H54 (cell line): Measurements from ENCODE around the gene ASIC4.

Experiments used
- DNase-seq: peaks from one replicate; pipeline ENCODE4 v3.0.0; 2011; ENCODE audit warnings: low spot score, mixed read lengths; ENCODE audit not compliant: insufficient read length
- FAIRE-seq: peaks from 3 replicates; lab custom pipeline; 2011; peaks lifted over from hg19 to GRCh38; lab: Jason Lieb, UNC
- POLR2A ChIP-seq: IDR thresholded peaks from 2 replicates; pipeline ENCODE4 v1.6.1; 2011; ENCODE audit warnings: low read depth, mild to moderate bottlenecking, low read length

ASIC4 gene, protein sequence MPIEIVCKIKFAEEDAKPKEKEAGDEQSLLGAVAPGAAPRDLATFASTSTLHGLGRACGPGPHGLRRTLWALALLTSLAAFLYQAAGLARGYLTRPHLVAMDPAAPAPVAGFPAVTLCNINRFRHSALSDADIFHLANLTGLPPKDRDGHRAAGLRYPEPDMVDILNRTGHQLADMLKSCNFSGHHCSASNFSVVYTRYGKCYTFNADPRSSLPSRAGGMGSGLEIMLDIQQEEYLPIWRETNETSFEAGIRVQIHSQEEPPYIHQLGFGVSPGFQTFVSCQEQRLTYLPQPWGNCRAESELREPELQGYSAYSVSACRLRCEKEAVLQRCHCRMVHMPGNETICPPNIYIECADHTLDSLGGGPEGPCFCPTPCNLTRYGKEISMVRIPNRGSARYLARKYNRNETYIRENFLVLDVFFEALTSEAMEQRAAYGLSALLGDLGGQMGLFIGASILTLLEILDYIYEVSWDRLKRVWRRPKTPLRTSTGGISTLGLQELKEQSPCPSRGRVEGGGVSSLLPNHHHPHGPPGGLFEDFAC

GRCh38 chr2:219514196-219514761, at the start of gene ASIC4:
Gene ASIC4 (plus strand): TSS chr2:219514482. CDS start chr2:219514725, 243 bp downstream.
- DNase-seq (no peak), FAIRE-seq (no peak)
- no peak for TF ChIP-seq POLR2A

DNA sequence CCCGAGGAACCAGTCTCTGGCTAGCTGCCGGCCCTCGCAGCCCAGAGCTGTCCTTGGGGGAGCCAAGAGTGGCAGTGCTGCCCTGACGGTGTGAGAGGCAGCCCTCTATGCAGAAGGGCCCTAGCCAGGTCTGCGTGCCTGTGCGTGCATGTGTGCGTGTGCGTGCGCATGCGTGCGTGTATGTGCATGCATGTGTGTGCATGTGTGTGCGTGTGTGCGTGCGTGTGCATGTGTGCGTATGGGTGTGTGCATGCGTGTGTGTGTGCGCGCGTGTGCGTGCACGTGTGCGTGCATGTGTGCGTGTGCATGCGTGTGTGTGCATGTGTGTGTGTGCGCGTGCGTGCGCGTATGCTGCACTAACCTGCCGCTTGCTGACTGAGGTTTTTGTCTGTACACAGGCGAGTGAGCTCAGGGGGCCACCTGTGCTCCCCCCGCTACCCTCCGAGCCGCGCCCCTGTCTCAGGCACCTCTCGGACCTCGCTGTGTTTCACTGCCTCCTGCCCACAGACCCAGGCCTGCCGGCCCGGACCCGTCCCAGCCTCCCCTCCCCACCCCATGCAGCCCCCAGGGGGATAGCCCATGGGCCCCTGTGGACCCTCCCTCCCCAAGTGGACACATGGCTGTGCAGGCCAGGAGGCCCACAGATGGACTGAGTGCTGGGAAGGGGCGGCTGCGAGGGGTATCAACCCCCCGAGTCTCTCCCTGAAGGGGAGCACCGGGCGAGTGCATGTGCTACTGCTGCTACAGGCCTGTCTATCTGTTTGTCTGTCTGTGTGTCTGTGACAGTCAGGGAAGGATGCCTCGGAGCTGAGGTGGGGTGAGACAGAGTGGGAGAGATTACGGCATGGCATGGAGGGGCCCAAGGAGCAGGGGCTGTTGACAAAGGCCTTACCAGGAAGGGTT, 48.4 kb upstream of the ASIC4 start:
- no peak for TF ChIP-seq POLR2A
- DNase-seq (no peak), FAIRE-seq (no peak)

GRCh38 chr2:219466816-219467735, 47.2 kb upstream of the ASIC4 start:
- no peak for TF ChIP-seq POLR2A
- no peak for FAIRE-seq
- no peak for DNase-seq

GRCh38 chr2:219467736-219468075, 46.6 kb upstream of the ASIC4 start:
- no peak for TF ChIP-seq POLR2A
- FAIRE-seq (no peak), DNase-seq (no peak)

GRCh38 chr2:219468410-219469185, 45.7 kb upstream of the ASIC4 start:
- TF ChIP-seq POLR2A: no peak
- no peak for FAIRE-seq
- DNase-seq: no peak

DNA sequence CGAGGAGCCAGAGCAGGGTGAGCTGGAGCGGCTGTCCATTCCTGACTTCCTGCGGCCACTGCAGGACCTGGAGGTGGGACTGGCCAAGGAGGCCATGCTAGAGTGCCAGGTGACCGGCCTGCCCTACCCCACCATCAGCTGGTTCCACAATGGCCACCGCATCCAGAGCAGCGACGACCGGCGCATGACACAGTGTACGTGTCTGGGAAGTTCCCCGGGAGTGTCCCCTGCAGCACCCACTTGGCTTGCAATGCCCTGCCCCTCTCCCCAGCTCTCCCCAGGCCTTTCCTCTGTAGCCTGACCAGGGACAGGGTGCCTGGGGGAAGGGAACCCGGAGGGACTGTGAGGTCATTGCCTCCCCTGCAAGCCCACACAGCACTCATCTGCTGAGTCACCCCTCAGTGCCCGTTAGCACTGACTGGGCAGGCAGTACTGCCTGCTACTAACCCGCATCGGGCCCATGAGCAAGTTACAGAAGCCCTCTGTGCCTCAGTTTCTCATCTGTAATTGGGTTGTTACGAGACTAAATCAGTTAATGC, 45.0 kb upstream of the ASIC4 start:
- DNase-seq: peak; percentile 98
- peak; percentile 69 for FAIRE-seq
- no peak for TF ChIP-seq POLR2A

GRCh38 chr2:219470429-219470828, 43.9 kb upstream of the ASIC4 start:
- TF ChIP-seq POLR2A: no peak
- FAIRE-seq (no peak), DNase-seq (no peak)

GRCh38 chr2:219471476-219472371, 42.6 kb upstream of the ASIC4 start:
- no peak for TF ChIP-seq POLR2A
- DNase-seq (no peak), FAIRE-seq (no peak)

- FAIRE-seq (no peak), DNase-seq (no peak)
- TF ChIP-seq POLR2A: no peak
These were observed 41.6 kb upstream of the ASIC4 start for GRCh38 chr2:219472629-219473187.

DNA sequence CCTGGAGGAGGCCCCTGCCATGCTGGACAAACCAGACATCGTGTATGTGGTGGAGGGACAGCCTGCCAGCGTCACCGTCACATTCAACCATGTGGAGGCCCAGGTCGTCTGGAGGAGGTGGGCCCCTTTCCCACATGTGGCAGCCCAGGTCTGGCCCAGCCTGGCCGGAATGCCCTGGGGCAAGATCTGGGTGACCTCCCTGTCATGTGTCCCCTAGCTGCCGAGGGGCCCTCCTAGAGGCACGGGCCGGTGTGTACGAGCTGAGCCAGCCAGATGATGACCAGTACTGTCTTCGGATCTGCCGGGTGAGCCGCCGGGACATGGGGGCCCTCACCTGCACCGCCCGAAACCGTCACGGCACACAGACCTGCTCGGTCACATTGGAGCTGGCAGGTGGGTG, 40.8 kb upstream of the ASIC4 start:
- no peak for TF ChIP-seq POLR2A
- DNase-seq: no peak
- FAIRE-seq: no peak
